Measurements from ENCODE around the gene AGAP1. TPM values are rescaled to one million over a fixed set of nuclear protein-coding genes. Genes with fewer than 3 reads are reported as not detected.

Gene AGAP1
- total and polyA plus RNA-seq, 10 donors, result 1.1 to 26.6 (median 11.3) TPM

DNA sequence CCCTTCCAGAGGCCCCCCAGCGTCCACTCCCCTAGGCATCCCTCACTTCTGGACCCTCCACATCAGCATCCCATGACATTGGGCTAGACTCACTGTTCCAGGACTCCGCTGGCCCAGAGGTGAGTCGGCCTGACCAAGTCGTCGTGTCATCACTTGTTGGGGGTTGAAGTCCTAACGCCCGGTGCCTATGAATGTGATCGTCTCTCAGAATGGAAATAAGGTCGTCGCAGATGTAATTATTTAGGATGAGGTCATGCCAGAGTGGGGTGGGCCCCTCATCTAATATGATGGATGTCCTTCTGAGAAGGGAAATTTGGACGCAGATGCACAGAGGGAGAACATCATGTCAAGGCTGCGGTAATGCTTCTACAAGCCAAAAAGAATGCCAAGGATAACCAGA lies 142.7 kb downstream of the AGAP1 start:
- TF ChIP-seq POLR2AphosphoS5 (IDR thresholded peaks at IDR 0.05) (no peak), POLR2A (IDR thresholded peaks at IDR 0.05) (no peak)
- TF ChIP-seq, protein P1, sequence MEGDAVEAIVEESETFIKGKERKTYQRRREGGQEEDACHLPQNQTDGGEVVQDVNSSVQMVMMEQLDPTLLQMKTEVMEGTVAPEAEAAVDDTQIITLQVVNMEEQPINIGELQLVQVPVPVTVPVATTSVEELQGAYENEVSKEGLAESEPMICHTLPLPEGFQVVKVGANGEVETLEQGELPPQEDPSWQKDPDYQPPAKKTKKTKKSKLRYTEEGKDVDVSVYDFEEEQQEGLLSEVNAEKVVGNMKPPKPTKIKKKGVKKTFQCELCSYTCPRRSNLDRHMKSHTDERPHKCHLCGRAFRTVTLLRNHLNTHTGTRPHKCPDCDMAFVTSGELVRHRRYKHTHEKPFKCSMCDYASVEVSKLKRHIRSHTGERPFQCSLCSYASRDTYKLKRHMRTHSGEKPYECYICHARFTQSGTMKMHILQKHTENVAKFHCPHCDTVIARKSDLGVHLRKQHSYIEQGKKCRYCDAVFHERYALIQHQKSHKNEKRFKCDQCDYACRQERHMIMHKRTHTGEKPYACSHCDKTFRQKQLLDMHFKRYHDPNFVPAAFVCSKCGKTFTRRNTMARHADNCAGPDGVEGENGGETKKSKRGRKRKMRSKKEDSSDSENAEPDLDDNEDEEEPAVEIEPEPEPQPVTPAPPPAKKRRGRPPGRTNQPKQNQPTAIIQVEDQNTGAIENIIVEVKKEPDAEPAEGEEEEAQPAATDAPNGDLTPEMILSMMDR (IDR thresholded peaks at IDR 0.05 in 8 of 11, conservative IDR thresholded peaks at IDR 0.05 in 3 of 11), result no peak
- intact Hi-C loops (cut with DNase I; ENCODE audit: low total_unique reads), result no loop called here
- Histone ChIP-seq H3K27ac (no peak overlapping the region), H3K4me1 (peaks cover 0 to 22% (median 10%) of the 10 kb centered on the region in 6 donors), H3K36me3 (no peaks in the 10 kb centered on the region), H3K4me3 (no peak overlapping the region), H3K27me3 (replicated peaks in 1 of 7) (no peaks in the 10 kb centered on the region), H3K9me3 (no peaks in the 10 kb centered on the region)
- DNase-seq, result no peak
- WGBS, 5 donors, result 87 to 92% (median 89%) methylated on average over 12 of the region's 12 CpGs

DNA sequence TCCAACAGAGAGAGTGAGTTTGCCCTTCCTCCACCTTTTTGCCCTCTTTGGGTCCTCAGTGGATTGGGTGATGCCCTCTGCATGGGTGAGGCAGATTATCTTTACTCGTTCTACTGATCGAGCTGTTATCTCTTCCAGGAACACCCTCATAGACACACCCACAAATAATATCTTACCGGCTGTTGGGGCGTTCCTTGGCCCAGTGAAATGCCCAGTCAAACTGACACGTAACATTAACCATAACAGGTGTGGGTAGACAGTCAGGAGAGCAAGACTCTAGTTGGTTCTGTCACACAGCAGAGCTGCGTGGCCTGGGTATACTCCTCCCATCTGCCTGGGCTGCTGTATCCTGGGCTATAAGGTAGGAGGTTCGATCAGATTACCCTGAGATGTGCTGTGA lies 144.1 kb downstream of the AGAP1 start:
- Histone ChIP-seq H3K27me3 (replicated peaks in 1 of 7) (peaks cover 0 to 9% (median 0%) of the 10 kb centered on the region in 7 donors), H3K4me1 (peaks cover 0 to 27% (median 11%) of the 10 kb centered on the region in 6 donors), H3K36me3 (no peaks in the 10 kb centered on the region), H3K9me3 (no peaks in the 10 kb centered on the region), H3K4me3 (no peak overlapping the region), H3K27ac (no peak overlapping the region)
- intact Hi-C loops (cut with DNase I; ENCODE audit: low total_unique reads), result no loop called here
- no peak for DNase-seq
- TF ChIP-seq POLR2AphosphoS5 (IDR thresholded peaks at IDR 0.05) (no peak), POLR2A (IDR thresholded peaks at IDR 0.05) (no peak)
- TF ChIP-seq, protein P1 (IDR thresholded peaks at IDR 0.05 in 8 of 11, conservative IDR thresholded peaks at IDR 0.05 in 3 of 11), result no peak
- 78 to 92% (median 86%) methylated on average over 7 of the region's 7 CpGs for WGBS, 5 donors

DNA sequence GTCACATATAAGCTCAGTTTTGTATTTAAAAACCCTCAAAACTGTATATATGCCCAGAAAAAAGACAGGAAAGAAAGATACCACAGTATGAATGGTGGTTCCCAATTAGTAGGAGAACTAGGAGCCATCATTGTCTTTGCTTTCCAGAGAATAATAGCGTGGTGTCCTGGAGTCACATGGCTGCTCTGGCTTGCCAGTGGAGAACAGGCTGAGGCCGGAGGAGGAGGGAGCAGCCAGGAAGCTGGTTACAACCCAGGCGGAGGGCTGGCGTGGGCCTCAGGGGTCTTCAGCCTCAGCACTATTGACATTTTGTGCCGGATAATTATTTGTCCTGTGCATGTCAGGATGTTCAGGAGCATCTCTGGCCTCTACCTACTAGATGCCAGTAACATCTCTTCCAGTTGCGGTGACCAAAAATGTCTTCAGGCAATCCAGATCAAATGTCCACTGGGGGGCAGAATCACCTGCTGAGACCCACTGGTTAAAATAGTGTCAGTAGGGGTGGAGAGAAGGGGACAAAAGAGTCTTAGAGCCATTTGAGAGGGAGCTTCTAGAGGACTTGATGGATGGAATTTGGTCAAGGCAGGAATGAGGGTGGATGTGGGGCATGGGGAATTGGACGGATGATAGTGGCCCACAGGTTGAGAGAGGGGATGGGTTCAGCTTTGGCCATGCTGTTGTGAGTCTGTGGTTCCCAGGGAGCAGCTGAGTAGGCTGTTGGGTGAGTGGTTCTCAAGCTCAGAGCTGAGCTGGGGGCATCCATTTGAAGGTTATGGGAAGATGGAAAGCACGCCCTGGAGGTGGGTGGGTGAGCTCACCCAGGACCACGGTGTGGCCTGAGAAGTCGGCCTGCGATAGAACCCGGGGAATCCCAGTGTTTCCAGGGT lies 144.9 kb downstream of the AGAP1 start:
- 81 to 89% (median 86%) methylated on average over 12 of the region's 12 CpGs for WGBS, 5 donors
- no peak overlapping the region for H3K27ac ChIP-seq
- H3K4me1 ChIP-seq, result peaks cover 0 to 27% (median 11%) of the 10 kb centered on the region in 6 donors
- peaks cover 0 to 10% (median 0%) of the 10 kb centered on the region in 7 donors for H3K27me3 ChIP-seq (replicated peaks in 1 of 7)
- intact Hi-C loops (cut with DNase I; ENCODE audit: low total_unique reads), result no loop called here
- H3K9me3 ChIP-seq, result no peaks in the 10 kb centered on the region
- TF ChIP-seq, protein P1 (IDR thresholded peaks at IDR 0.05 in 8 of 11, conservative IDR thresholded peaks at IDR 0.05 in 3 of 11), result no peak
- TF ChIP-seq POLR2A (IDR thresholded peaks at IDR 0.05) (no peak), POLR2AphosphoS5 (IDR thresholded peaks at IDR 0.05) (no peak)
- DNase-seq, result no peak
- H3K4me3 ChIP-seq, result no peak overlapping the region
- no peaks in the 10 kb centered on the region for H3K36me3 ChIP-seq

DNA sequence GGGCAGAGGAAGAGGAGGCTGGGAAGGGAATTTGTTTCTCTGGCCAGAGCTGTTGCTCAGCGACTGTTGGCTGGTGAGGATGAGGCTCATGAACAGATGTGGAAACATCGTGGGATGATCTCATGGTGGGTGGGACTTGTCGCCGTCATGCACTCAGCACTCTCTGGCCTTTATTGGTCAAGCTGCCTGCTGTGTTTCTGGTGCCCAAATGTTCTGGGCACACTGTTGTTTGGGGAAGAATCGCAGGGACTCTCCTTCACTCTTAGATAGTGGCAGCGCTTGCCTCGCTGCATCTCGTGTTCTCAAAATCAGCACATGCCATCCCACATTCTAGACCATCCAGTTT lies 145.6 kb downstream of the AGAP1 start:
- Histone ChIP-seq H3K9me3 (no peaks in the 10 kb centered on the region), H3K4me3 (no peak overlapping the region), H3K4me1 (peaks cover 0 to 27% (median 11%) of the 10 kb centered on the region in 6 donors), H3K36me3 (no peaks in the 10 kb centered on the region), H3K27ac (no peak overlapping the region), H3K27me3 (replicated peaks in 1 of 7) (peaks cover 0 to 10% (median 0%) of the 10 kb centered on the region in 7 donors)
- WGBS, 5 donors, result 62 to 85% (median 69%) methylated on average over 5 to 8 of the region's 8 CpGs
- no peak for DNase-seq
- intact Hi-C loops (cut with DNase I; ENCODE audit: low total_unique reads), result no loop called here
- TF ChIP-seq POLR2A (IDR thresholded peaks at IDR 0.05) (no peak), POLR2AphosphoS5 (IDR thresholded peaks at IDR 0.05) (peak in 1 of 3 donors; percentile 6)
- TF ChIP-seq, protein P1 (IDR thresholded peaks at IDR 0.05 in 8 of 11, conservative IDR thresholded peaks at IDR 0.05 in 3 of 11), result no peak

All from spleen (tissue), 11 donors.